ENCODE results near the gene COPB2.
A peak's percentile ranks its signal among the peaks of the same experiment; 100 is the strongest.

COPB2 gene

GRCh38 chr3:139325551-139325950, 63.9 kb downstream of the COPB2 start:
- no peak for TF ChIP-seq CTCF (IDR thresholded peaks at IDR 0.05; ENCODE audit: low read depth, low read length)
- in situ Hi-C loops (cut with HindIII; ENCODE audit: low sequenced_read_pairs): no loop called here
- H3K4me3 ChIP-seq (ENCODE audit: low read depth, low read length): no peak overlapping the region
- no peak for DNase-seq (ENCODE audit: low read depth, low spot score)

GRCh38 chr3:139324456-139324855, 65.0 kb downstream of the COPB2 start:
- in situ Hi-C loops (cut with HindIII; ENCODE audit: low sequenced_read_pairs): loop anchor here (25.0 kb wide), 1 partner anchor 212 kb away; no protein-coding TSS in a partner anchor
- H3K4me3 ChIP-seq (ENCODE audit: low read depth, low read length): no peak overlapping the region
- DNase-seq (ENCODE audit: low read depth, low spot score): no peak
- TF ChIP-seq CTCF (IDR thresholded peaks at IDR 0.05; ENCODE audit: low read depth, low read length): no peak

GRCh38 chr3:139323146-139323545, 66.3 kb downstream of the COPB2 start:
- DNase-seq (ENCODE audit: low read depth, low spot score): no peak
- TF ChIP-seq CTCF (IDR thresholded peaks at IDR 0.05; ENCODE audit: low read depth, low read length): no peak

GRCh38 chr3:139322346-139322745, 67.1 kb downstream of the COPB2 start:
- no peak for TF ChIP-seq CTCF (IDR thresholded peaks at IDR 0.05; ENCODE audit: low read depth, low read length)
- in situ Hi-C loops (cut with HindIII; ENCODE audit: low sequenced_read_pairs): loop anchor here (25.0 kb wide), 1 partner anchor 210 kb away; no protein-coding TSS in a partner anchor
- no peak overlapping the region for H3K4me3 ChIP-seq (ENCODE audit: low read depth, low read length)
- no peak for DNase-seq (ENCODE audit: low read depth, low spot score)

More at GRCh38 chr3:139323146-139323545, 66.3 kb downstream of the COPB2 start:
- in situ Hi-C loops (cut with HindIII; ENCODE audit: low sequenced_read_pairs): loop anchor here (25.0 kb wide), 1 partner anchor 211 kb away; no protein-coding TSS in a partner anchor
- H3K4me3 ChIP-seq (ENCODE audit: low read depth, low read length): no peak overlapping the region

- H3K4me3 ChIP-seq (ENCODE audit: low read depth, low read length): no peak overlapping the region
- no peak for TF ChIP-seq CTCF (IDR thresholded peaks at IDR 0.05; ENCODE audit: low read depth, low read length)
- in situ Hi-C loops (cut with HindIII; ENCODE audit: low sequenced_read_pairs): loop anchor here (25.0 kb wide), 1 partner anchor 208 kb away; no protein-coding TSS in a partner anchor
- DNase-seq (ENCODE audit: low read depth, low spot score): no peak
Measured at GRCh38 chr3:139320551-139321309, 68.7 kb downstream of the COPB2 start.

- peak; percentile 59 for TF ChIP-seq CTCF (IDR thresholded peaks at IDR 0.05; ENCODE audit: low read depth, low read length)
- no peak overlapping the region for H3K4me3 ChIP-seq (ENCODE audit: low read depth, low read length)
- in situ Hi-C loops (cut with HindIII; ENCODE audit: low sequenced_read_pairs): loop anchor here (25.0 kb wide), 1 partner anchor 207 kb away; no protein-coding TSS in a partner anchor
- no peak for DNase-seq (ENCODE audit: low read depth, low spot score)
Measured at GRCh38 chr3:139319428-139320402, 69.7 kb downstream of the COPB2 start.

Measured in astrocyte of the spinal cord (primary cell).